Activated T-cell treated with anti-CD3 and anti-CD28 coated beads for 1 hour (primary cell): ENCODE measurements around the gene SLC25A12.
"Not testable (repeated sequence)": the region's sequence is repeated elsewhere in the genome, so short reads cannot be mapped to it uniquely, and the experiment has no call there.

Source experiments
- DNase-seq: peaks from one replicate; pipeline ENCODE4 v3.0.0-alpha.2; 2020; ENCODE audit warnings: low read depth

The SLC25A12 gene

DNA sequence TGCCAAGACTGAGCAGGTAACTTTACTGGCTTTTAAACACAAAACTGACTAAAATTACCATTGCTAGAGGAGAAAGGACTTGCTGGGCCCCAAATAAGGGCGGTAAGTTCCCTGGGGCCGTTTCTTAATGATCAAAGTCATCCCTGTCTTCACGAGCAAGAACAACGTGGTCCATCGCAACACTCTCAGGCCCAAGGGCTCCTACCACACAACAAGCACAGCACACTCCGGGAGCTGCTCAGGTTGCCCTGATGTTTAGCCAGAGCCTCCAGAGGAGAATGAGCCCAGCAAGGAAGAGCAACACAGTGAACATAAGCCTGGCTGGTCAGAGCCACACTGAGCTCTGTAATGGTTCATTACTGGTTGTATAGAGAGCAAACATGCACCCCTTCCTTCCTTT, 104.1 kb downstream of the SLC25A12 start:
- DNase-seq, result no peak

DNA sequence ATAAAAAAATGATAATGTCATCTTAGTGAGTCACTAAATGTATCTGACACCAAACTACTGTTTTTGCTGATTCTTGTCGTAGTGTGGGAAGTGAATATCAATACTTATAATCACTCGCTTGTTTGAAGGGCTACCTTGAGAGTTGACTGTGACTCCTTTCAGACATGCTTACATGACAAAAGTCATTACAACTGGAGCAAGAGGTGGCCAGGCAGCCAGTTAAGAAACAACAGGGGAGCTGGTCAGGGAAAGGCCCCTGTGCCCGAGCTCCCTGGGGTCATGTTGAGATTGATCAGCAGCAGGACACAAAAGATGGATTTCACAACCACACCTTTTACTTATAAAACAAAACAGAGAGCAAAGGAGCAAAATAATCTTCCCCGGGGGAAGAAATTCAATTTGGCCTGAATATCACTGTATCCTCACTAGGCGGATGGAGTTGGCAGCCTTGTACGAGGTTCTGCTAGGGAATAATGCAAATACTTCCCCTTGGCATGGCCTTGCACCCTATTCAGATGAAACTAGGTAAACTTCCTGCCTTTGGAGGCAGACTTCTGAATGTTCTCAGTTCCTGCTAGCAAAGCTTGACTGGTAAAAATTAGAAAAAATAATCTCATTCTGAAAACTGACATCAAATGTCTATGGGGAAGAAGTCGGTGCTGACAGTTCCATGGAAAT, 105.6 kb downstream of the SLC25A12 start:
- DNase-seq, result no peak

DNA sequence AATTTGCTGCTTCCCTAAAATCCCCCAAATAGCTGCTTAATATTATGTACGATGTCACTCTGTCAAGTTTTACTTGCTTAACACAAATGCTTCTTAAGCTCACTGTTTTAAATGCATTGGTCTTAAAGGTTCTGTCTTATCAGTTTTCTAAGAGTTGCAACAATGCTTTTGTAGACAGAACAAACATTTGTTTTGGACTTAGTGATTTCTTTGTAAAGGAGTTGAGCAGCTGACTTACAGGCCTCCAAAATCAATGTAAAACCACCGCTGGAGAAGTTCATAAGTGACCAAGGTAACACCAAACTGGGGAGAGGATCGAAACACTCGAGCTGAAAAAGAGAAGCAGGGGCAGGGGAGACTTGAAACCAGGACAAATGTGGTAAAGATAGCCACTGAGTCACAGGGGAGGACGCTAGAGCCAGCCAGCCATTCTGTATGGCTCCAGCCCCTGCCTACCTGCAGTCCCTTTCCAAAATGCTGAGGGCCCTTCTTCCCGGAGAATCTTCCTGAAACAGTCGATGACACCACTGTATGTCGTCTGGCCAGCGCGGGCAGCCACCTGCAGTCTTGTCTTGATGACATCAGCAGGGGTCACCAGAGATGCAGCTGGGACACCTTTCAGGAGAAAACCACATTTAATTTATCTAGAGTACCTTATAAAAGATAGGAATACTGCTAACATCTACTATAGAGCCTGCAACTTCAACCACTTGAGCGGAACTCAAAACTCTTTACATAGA, 106.5 kb downstream of the SLC25A12 start:
- DNase-seq, result no peak

DNA sequence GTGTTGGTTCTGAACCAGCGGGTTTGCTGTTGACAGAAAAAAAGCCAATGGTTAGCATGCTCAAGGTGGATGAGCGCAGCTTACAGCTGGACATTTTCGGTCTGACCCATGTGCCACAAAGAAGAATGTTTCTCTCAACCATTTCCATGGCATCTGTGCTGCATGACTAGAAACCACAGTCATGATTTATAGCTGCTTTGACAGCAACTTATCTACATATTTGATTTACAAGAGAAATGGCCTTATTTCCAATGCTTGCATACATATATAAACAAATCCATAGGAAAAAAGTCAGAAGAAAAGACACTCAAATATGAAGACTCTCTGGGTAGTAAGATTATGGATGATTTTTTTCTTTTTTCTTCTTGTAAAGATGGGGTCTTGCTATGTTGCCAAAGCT, 108.6 kb downstream of the SLC25A12 start:
- no peak for DNase-seq

DNA sequence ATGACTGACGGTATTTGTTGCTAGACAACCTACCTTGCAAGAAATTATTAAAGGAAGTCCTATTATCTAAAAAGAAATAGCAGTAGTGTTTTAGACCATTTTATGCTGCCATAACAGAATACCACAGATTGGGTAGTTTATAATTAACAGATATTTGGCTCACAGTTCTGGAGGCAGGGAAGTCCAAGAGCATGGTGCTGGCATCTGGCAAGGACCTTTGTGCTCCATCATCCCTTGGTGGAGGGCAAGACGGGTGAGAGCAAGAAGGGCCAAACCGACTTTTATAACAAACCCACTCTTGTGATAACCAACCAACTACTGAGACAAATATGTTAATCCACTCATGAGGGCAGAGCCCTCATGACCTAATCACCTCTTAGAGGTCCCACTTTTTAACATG, 115.5 kb downstream of the SLC25A12 start:
- DNase-seq, result no peak

DNA sequence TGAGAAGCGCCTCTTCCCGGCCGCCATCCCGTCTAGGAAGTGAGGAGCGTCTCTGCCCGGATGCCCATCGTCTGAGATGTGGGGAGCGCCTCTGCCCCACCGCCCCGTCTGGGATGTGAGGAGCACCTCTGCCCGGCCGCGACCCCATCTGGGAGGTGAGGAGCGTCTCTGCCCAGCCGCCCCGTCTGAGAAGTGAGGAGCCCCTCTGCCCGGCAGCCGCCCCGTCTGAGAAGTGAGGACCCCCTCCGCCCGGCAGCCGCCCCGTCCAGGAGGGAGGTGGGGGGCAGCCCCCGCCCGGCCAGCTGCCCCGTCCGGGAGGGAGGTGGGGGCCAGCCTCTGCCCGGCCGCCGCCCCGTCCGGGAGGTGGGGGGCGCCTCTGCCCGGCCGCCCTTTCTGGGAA, 119.5 kb downstream of the SLC25A12 start:
- not testable (repeated sequence) for DNase-seq

DNA sequence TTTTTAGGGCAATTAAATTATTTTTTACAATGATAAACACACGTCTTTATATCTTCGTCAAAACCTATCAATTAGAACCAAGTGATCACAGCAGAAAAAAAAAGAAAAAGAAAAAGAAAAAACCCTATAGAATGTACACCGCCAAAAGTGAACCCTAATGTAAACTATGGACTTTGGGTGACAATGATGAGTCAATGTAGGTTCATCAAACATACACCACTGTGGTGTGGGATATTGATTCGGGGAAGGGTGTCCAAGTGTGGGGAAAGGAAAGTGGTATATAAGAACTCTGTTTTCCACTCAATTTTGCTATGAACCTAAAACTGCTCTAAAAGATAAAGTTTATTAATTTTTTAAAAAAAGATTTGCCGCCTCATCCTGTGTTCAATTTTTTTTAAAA, 121.7 kb downstream of the SLC25A12 start:
- DNase-seq, result no peak

DNA sequence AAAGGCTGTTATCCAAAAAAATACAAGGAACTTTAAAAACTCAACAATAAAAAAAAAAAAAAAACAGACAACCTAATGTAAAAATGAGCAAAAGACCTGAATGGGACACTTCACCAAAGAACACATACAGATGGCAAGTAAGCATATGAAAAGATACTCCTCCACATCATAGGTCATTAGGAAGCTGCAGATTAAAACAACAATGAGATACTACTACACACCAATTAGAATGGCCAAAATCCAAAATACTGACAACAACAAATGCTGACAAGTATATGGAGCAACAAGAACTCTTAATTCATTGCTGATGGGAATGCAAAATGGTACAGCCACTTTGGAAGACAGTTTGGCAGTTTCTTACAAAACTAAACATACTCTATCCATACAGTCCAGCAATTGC, 122.6 kb downstream of the SLC25A12 start:
- no peak for DNase-seq

DNA sequence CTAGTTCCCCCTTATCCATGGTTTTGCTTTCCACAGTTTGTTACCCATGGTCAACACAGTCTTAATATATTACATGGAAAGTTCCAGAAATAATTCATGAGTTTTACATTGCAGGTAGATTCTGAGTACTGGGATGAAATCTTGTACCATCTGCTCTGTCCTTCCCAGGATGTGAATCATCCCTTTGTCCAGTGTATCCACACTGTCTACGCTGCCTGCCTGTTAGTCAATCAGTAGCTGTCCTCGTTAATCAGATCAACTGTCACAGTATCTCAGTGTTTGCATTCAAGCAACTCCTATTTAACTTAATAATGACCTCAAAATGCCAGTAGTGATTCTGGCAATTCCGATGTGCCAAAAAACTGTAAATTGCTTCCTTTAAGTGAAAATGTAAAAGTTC, 130.4 kb downstream of the SLC25A12 start:
- DNase-seq, result no peak

DNA sequence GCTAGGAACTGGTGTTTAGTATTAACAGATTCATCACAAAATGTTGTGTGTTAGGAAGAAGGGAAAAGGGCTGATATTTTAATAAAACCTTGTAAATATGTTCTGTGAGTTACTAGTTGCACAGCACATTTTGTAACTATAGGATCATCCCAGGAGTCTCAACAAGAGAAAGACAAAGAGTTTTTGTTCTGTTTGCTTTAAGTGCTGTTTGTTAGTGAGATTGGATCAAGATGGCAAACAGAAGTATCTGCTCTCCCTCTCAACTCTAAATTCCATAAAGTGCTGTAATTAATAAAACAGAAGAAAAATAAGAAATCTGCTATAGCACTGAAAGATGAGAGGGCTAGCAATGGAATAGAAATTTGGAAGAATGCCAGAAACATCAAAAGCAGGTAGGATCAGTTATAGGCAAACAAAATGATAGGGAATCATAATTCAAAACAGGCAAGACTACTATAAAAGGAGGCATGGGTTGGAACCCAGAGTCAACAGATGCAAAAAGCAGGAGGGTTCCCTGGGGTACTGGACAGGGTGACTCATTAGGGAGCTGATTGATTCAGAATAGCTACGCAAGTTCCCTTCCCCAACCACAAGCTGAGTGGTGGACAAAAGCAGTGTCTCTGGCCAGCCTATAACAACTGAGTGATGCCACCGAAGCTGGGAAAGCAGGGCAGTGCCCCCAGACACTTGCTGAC, 131.0 kb downstream of the SLC25A12 start:
- DNase-seq, result no peak

DNA sequence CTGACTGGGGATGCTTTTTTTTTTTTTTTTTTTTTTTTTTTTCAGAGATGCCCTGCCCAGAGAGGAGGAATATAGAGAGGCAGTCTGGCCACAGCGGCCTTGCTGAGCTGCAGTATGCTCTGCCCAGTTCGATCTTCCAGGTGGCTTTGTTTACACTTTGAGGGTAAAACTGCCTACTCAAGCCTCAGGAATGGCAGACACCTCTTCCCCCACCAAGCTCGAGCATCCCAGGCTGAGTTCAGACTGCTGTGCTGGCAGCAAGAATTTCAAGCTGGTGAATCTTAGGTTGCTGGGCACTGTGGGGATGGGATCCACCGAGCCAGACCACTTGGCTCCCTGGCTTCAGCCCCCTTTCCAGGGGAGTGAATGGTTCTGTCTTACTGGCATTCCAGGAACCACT, 132.9 kb downstream of the SLC25A12 start:
- DNase-seq, result not testable (repeated sequence)

DNA sequence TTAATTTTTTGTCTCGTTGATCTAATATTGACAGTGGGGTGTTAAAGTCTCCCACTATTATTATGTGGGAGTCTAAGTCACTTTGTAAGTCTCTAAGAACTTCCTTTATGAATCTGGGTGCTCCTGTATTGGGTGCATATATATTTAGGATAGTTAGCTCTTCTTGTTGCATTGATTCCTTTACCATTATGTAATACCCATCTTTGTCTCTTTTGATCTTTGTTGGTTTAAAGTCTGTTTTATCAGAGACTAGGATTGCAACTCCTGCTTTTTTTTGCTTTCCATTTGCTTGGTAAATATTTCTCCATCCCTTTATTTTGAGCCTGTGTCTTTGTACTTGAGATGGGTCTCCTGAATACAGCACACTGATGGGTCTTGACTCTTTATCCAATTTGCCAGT, 135.3 kb downstream of the SLC25A12 start:
- not testable (repeated sequence) for DNase-seq

DNA sequence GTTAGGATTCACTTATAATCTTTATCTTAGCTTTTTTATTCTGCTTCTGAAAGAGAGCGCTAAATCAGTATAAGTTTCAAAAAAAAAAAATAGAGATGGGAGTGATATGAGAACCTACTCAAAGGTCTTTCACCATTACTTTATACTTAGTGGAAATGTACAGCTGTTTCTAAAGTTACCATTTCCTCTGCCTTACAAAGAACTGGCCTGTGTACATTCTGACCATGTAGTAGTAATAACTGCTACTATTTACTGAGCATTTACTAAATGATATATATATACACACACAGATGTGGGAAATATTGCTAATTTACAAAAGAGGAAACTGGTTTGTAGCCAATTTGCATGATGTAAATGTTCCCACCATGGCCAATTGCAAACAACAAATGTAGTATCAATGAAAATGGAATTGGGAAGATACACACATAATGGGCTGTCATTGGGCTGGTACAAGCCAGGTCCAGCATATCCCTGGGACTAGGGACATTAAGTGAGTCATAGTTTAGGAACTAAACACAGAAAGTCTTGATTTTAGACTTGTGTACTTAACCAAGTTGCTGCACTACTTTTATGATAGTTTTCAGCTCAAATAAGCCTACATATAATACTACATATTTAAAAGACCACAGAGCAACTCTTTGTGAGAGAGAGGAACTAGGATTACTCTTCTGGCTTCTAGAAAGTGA, 139.6 kb downstream of the SLC25A12 start:
- no peak for DNase-seq

DNA sequence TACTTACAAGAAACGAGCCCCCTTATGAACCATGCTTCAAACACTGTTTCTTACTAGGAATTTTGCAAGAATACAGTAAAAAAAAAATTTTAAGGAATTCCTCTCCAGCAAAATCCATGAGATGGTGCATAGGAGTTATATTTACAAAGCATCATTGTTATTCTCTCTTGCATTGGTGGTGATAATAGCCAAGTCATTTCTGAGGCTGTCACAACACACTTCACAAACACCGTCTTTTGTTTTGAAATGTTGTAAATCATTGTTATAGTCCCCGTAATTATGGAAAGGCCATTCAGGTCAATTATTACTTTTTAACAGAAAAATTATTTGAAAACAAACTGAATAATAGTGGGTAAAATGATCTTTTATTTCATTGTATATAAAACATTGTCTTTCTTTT, 146.7 kb downstream of the SLC25A12 start:
- DNase-seq, result no peak

DNA sequence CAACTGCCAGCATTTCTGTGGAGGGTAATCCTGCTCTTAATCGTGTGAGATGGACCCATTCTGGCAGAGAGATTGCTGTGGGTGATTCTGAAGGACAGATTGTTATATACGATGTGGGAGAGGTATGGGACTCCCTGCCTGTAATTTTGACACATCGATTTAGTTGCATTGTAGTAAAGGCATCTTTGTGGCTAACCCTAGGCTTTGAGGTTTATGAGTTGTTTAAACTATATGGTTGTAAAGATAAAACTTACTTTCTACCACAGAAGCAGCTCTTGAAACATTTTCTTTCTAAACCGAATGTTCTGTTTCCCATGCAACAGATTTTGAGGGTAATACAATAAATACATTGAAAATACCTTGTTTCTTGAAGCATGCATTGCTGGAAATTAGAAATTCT, 148.2 kb downstream of the SLC25A12 start:
- no peak for DNase-seq

DNA sequence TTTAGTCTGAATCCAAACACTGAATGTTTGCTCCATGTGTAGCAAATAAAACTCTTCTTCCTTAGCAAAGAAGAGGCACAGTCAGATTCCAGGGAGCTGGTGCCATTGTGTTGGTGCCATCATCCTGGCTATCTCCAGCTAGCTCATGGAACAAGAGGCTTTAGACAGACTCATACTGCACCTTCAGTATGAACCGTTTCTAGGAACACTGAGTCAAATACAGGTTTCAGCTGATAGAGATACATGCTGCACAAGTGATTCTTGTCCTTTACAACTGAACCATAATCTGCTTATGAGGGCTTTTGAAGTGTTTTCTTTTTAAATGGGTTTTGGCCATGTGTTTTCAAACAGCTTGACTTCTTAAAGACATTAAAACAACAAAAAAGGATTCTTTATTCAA, 148.9 kb downstream of the SLC25A12 start:
- no peak for DNase-seq

DNA sequence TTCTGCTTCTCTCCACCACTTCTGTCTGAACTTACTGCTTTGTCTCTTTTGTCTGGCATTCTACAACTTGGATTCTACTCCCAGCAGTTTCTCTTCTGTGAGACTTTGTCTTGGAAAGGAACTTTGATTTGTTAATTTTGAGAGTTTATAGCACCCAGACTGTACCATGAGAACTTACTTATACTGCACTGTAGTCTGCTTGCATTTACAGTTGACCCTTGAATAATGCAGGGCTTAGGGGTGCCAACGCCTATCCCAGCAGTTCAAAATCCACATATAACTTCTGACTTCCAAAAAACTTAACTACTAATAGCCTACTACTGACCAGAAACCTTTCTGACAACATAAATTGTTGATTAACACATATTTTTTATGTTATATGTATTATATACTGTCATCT, 151.3 kb downstream of the SLC25A12 start:
- DNase-seq, result no peak

DNA sequence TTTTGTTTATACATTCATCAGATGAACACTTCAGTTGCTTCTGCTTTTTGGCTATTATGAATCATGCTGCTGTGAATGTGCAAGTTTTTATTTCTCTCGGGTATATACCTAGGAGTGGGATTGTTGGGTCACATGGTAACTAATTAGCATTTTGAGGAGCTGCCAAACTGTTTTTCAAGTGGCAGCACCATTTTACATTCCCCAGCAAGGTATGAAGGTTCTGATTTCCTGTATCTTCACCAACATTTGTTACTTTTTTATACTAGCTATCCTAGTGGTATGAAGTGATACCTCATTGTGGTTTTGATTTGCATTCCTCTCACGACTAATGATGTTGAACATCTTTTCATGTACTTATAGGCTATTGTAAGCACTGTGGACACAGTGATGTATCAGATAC, 152.9 kb downstream of the SLC25A12 start:
- no peak for DNase-seq

DNA sequence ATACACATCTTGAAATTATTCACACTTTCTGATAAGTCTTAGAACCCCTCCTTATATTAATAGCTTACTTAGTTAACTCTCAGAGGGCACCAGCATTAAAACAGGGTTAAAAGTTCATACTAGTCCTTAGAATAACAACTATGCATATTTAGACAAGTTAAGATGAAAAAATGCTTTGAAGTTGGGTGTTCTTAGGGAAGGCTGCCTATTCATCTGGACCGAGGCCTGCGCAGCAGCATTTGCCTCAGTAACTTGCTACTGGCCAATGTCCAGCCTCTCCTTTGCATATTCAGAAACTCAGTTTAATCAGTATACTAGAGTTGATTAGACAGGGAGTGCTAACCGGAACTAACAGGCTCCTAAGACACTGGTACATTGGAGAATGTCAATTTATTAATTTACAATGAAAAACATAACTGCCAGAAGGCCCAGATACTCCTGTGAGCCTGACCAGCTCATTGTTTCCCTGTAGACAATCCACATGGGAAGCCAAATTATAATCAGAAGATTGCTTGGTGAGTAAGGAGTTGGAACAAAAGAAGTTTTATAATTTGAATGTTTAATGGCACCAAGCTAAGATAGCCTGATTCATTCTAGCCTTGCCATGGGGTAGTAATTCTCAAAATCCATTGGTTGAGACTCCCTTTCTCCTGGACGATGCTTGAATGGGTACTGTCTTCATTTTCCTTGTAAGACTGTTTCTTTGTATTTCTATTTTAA, 157.9 kb downstream of the SLC25A12 start:
- no peak for DNase-seq
